Measurements from ENCODE around the gene CHORDC1. TPM values are rescaled to one million over a fixed set of nuclear protein-coding genes. Genes with fewer than 3 reads are reported as not detected.

Gene CHORDC1
- total and polyA plus RNA-seq, 2 of the 8 experiments (the other 6 are each of a cell fraction or from before 2014, with no cell fraction given), result 28.9 to 97.1 TPM

GRCh38 chr11:90197377-90197776, 25.5 kb downstream of the CHORDC1 start:
- no peak for FAIRE-seq

More at GRCh38 chr11:90197377-90197776, 25.5 kb downstream of the CHORDC1 start:
- Histone ChIP-seq H3K9ac (replicated peaks in 1 of 4; ENCODE audit: extremely low read depth in 1 of 4, low read depth in 3 of 4, low read length in 3 of 4) (no peak overlapping the region), H2BK5ac (ENCODE audit: low read depth, low read length) (no peak overlapping the region), H3K9me3 (ENCODE audit: insufficient read depth in 2 of 2, low read depth in 1 of 2, low read length in 1 of 2) (no peaks in the 10 kb centered on the region), H2BK20ac (ENCODE audit: low read length) (no peak overlapping the region), H3K23me2 (ENCODE audit: low read depth, low read length) (no peaks in the 10 kb centered on the region), H3K18ac (ENCODE audit: extremely low read depth, low read length) (no peak overlapping the region), H3K79me2 (ENCODE audit: control insufficient read depth in 1 of 2, insufficient read depth in 2 of 2, low read length in 2 of 2) (no peaks in the 10 kb centered on the region), H2AFZ (ENCODE audit: low read length) (no peak overlapping the region), H3K4me1 (replicated peaks in 1 of 4; ENCODE audit: control insufficient read depth in 3 of 4, insufficient read depth in 4 of 4, low read length in 3 of 4) (no peaks in the 10 kb centered on the region), H4K5ac (ENCODE audit: insufficient read length, low read depth, low read length) (no peak overlapping the region), H4K20me1 (replicated peaks in 1 of 2; ENCODE audit: control insufficient read depth in 1 of 2, insufficient read depth in 2 of 2, low read length in 2 of 2) (no peaks in the 10 kb centered on the region), H3K27me3 (replicated peaks in 1 of 4; ENCODE audit: control insufficient read depth in 3 of 4, extremely low read depth in 1 of 4, insufficient read depth in 3 of 4, low read length in 3 of 4) (no peaks in the 10 kb centered on the region), H4K8ac (ENCODE audit: extremely low read depth, insufficient read depth, low read length) (no peak overlapping the region), H2BK15ac (ENCODE audit: low read length) (no peak overlapping the region), H3K23ac (ENCODE audit: insufficient read length) (no peak overlapping the region), H3K14ac (ENCODE audit: insufficient read length) (no peak overlapping the region), H3K56ac (replicated peaks; ENCODE audit: insufficient read length, low read depth, low read length) (no peak overlapping the region), H2BK12ac (ENCODE audit: low read depth, low read length) (no peak overlapping the region), H3K4me3 (ENCODE audit: extremely low read depth in 1 of 4, insufficient read depth in 2 of 4, low read depth in 3 of 4, low read length in 4 of 4) (no peak overlapping the region), H3K4me2 (ENCODE audit: insufficient read depth in 1 of 2, low read depth in 2 of 2, low read length in 2 of 2) (no peak overlapping the region), H2BK120ac (replicated peaks; ENCODE audit: low read depth, low read length) (no peak overlapping the region), H4K91ac (replicated peaks; ENCODE audit: insufficient read length, low read length) (no peak overlapping the region), H3K36me3 (ENCODE audit: control insufficient read depth in 2 of 4, insufficient read depth in 4 of 4, low read length in 3 of 4) (peaks cover 2 to 24% (median 4%) of the 10 kb centered on the region in 4 experiments; a peak in 6 of 8 replicates), H3K4ac (replicated peaks; ENCODE audit: insufficient read length, low read depth, low read length) (no peak overlapping the region), H3K79me1 (ENCODE audit: low read depth, low read length) (no peaks in the 10 kb centered on the region), H3K27ac (ENCODE audit: low read depth, low read length) (no peak overlapping the region), H2AK5ac (ENCODE audit: low read depth, low read length) (no peak overlapping the region)
- whole genome bisulfite sequencing, 2 experiments (ENCODE audit: extremely low coverage in 1 of 2, insufficient coverage in 1 of 2, insufficient read length in 1 of 2, insufficient replicate concordance in 2 of 2, low coverage in 1 of 2, low lambda C conversion rate in 2 of 2, missing lambda C conversion rate in 1 of 2), result 89% methylated on average over 1 of the region's 1 CpG; no CpG with 5 or more reads in 1 of the 2 experiments
- TF ChIP-seq CBX5 (IDR thresholded peaks at IDR 0.05; ENCODE audit: low read depth, low read length), result no peak
- no peak for DNase-seq (ENCODE audit: low read depth in 1 of 2, low spot score in 2 of 2)
- POLR2A ChIA-PET (ENCODE audit: partially characterized antibody), result no interaction called here
- CTCF ChIA-PET (ENCODE audit: partially characterized antibody), result no interaction called here
